ENCODE measurements around the gene RAB44. TPM values are rescaled to one million over a fixed set of nuclear protein-coding genes. Genes with fewer than 3 reads are reported as not detected.

Gene RAB44
- 0.02 to 0.06 TPM (median 0.05 TPM) in 4 of 5 replicates, not detected in the other for total RNA-seq (2022; extraction: Qiagen RNA extraction; ENCODE audit: low read depth)

GRCh38 chr6:36697481-36697903, at the start of gene RAB44:
Gene RAB44 (plus strand): TSS chr6:36697826. CDS start chr6:36704236, 6,410 bp downstream.

GRCh38 chr6:36678488-36679042, 19.1 kb upstream of the RAB44 start, which contains the start of gene CDKN1A:
Gene CDKN1A (plus strand): TSS chr6:36678714. CDS start chr6:36684102, 5,388 bp downstream.

Other genes starting within 250 kb of the RAB44 start
- 15.5 to 16.9 TPM (median 15.9 TPM) in 5 replicates for gene STK38, start 150.3 kb upstream of the RAB44 start, total RNA-seq (2022; extraction: Qiagen RNA extraction; ENCODE audit: low read depth)
- gene SRSF3, start 103.5 kb upstream of the RAB44 start, total RNA-seq (2022; extraction: Qiagen RNA extraction; ENCODE audit: low read depth): 470 to 652 TPM (median 494 TPM) in 5 replicates
- 301 to 381 TPM (median 362 TPM) in 5 replicates for gene CDKN1A, start 19.1 kb upstream of the RAB44 start, total RNA-seq (2022; extraction: Qiagen RNA extraction; ENCODE audit: low read depth)
- gene CPNE5, start 141.6 kb downstream of the RAB44 start, total RNA-seq (2022; extraction: Qiagen RNA extraction; ENCODE audit: low read depth): 0.10 to 0.13 TPM (median 0.12 TPM) in 4 of 5 replicates, not detected in the other
- gene PPIL1, start 177.0 kb downstream of the RAB44 start, total RNA-seq (2022; extraction: Qiagen RNA extraction; ENCODE audit: low read depth): 41.3 to 48.3 TPM (median 43.6 TPM) in 5 replicates
- 15.1 to 17.2 TPM (median 17.0 TPM) in 5 replicates for gene C6orf89, start 188.1 kb downstream of the RAB44 start, total RNA-seq (2022; extraction: Qiagen RNA extraction; ENCODE audit: low read depth)

All from A549 treated with GW870086 at 1 μM for 4 hours (cell line).